Measurements from ENCODE around the gene EYA2. TPM values are rescaled to one million over a fixed set of nuclear protein-coding genes. Genes with fewer than 3 reads are reported as not detected.

The EYA2 gene
- total and polyA plus RNA-seq, 2 experiments from 2014 or later, result 1.4 to 2.0 TPM

- H3K9me2 ChIP-seq (replicated peaks; ENCODE audit: insufficient read depth), result no peaks in the 10 kb centered on the region
- H3K27ac ChIP-seq, result no peak overlapping the region
- H3K4me1 ChIP-seq (ENCODE audit: insufficient read depth), result peaks cover 6% of the 10 kb centered on the region
- no peaks in the 10 kb centered on the region for H4K20me1 ChIP-seq (ENCODE audit: insufficient read depth, poor library complexity, severe bottlenecking)
- H3K79me2 ChIP-seq, result no peaks in the 10 kb centered on the region
- no peaks in the 10 kb centered on the region for H3K36me3 ChIP-seq (replicated peaks; ENCODE audit: insufficient read depth, low read depth)
- WGBS (ENCODE audit: low lambda C conversion rate, missing lambda C conversion rate), result 74% methylated on average over 3 of the region's 3 CpGs
- H2AFZ ChIP-seq, result no peak overlapping the region
- TF ChIP-seq EZH2 (IDR thresholded peaks at IDR 0.05; ENCODE audit: borderline replicate concordance), result no peak
- no peak for TF ChIP-seq CTCF (IDR thresholded peaks at IDR 0.05; ENCODE audit: poor library complexity)
- no peak for TF ChIP-seq EZH2phosphoT487 (IDR thresholded peaks at IDR 0.05; ENCODE audit: low read depth, severe bottlenecking, unreplicated experiment)
- no peak for DNase-seq (ENCODE audit: low spot score)
- no peaks in the 10 kb centered on the region for H3K9me3 ChIP-seq (ENCODE audit: low read depth)
- H3K4me3 ChIP-seq, result no peak overlapping the region
- H3K4me2 ChIP-seq, result no peak overlapping the region
- no peaks in the 10 kb centered on the region for H3K27me3 ChIP-seq
These were observed 129.9 kb downstream of the EYA2 start for GRCh38 chr20:47024461-47024937.

GRCh38 chr20:47027042-47027441, 132.4 kb downstream of the EYA2 start:
- no peak for DNase-seq (ENCODE audit: low spot score)
- peaks cover 6% of the 10 kb centered on the region for H3K4me1 ChIP-seq (ENCODE audit: insufficient read depth)
- H3K4me2 ChIP-seq, result no peak overlapping the region
- no peaks in the 10 kb centered on the region for H3K36me3 ChIP-seq (replicated peaks; ENCODE audit: insufficient read depth, low read depth)
- no peak overlapping the region for H2AFZ ChIP-seq
- H3K4me3 ChIP-seq, result no peak overlapping the region
- 89% methylated on average over 4 of the region's 4 CpGs for WGBS (ENCODE audit: low lambda C conversion rate, missing lambda C conversion rate)
- H3K27me3 ChIP-seq, result no peaks in the 10 kb centered on the region
- H3K79me2 ChIP-seq, result no peaks in the 10 kb centered on the region
- no peaks in the 10 kb centered on the region for H3K9me2 ChIP-seq (replicated peaks; ENCODE audit: insufficient read depth)
- no peak overlapping the region for H3K27ac ChIP-seq
- no peak for TF ChIP-seq EZH2phosphoT487 (IDR thresholded peaks at IDR 0.05; ENCODE audit: low read depth, severe bottlenecking, unreplicated experiment)
- TF ChIP-seq EZH2 (IDR thresholded peaks at IDR 0.05; ENCODE audit: borderline replicate concordance), result no peak
- no peak for TF ChIP-seq CTCF (IDR thresholded peaks at IDR 0.05; ENCODE audit: poor library complexity)
- H3K9me3 ChIP-seq (ENCODE audit: low read depth), result no peaks in the 10 kb centered on the region
- H4K20me1 ChIP-seq (ENCODE audit: insufficient read depth, poor library complexity, severe bottlenecking), result no peaks in the 10 kb centered on the region

GRCh38 chr20:47027456-47027855, 132.8 kb downstream of the EYA2 start:
- no peak overlapping the region for H2AFZ ChIP-seq
- no peaks in the 10 kb centered on the region for H4K20me1 ChIP-seq (ENCODE audit: insufficient read depth, poor library complexity, severe bottlenecking)
- H3K4me3 ChIP-seq, result no peak overlapping the region
- no peaks in the 10 kb centered on the region for H3K9me3 ChIP-seq (ENCODE audit: low read depth)
- H3K79me2 ChIP-seq, result no peaks in the 10 kb centered on the region
- H3K36me3 ChIP-seq (replicated peaks; ENCODE audit: insufficient read depth, low read depth), result no peaks in the 10 kb centered on the region
- H3K4me1 ChIP-seq (ENCODE audit: insufficient read depth), result peaks cover 6% of the 10 kb centered on the region
- TF ChIP-seq EZH2 (IDR thresholded peaks at IDR 0.05; ENCODE audit: borderline replicate concordance) (no peak), EZH2phosphoT487 (IDR thresholded peaks at IDR 0.05; ENCODE audit: low read depth, severe bottlenecking, unreplicated experiment) (no peak), CTCF (IDR thresholded peaks at IDR 0.05; ENCODE audit: poor library complexity) (no peak)
- no peak overlapping the region for H3K4me2 ChIP-seq
- H3K27me3 ChIP-seq, result no peaks in the 10 kb centered on the region
- WGBS (ENCODE audit: low lambda C conversion rate, missing lambda C conversion rate), result 90% methylated on average over 3 of the region's 3 CpGs
- no peak for DNase-seq (ENCODE audit: low spot score)
- no peak overlapping the region for H3K27ac ChIP-seq
- H3K9me2 ChIP-seq (replicated peaks; ENCODE audit: insufficient read depth), result no peaks in the 10 kb centered on the region

- WGBS (ENCODE audit: low lambda C conversion rate, missing lambda C conversion rate), result 100% methylated on average over 2 of the region's 2 CpGs
- H2AFZ ChIP-seq, result no peak overlapping the region
- no peak for DNase-seq (ENCODE audit: low spot score)
These were observed 133.8 kb downstream of the EYA2 start for GRCh38 chr20:47028487-47028886.

More at GRCh38 chr20:47028487-47028886, 133.8 kb downstream of the EYA2 start:
- Histone ChIP-seq H3K9me2 (replicated peaks; ENCODE audit: insufficient read depth) (no peaks in the 10 kb centered on the region), H3K27me3 (no peaks in the 10 kb centered on the region), H3K4me2 (no peak overlapping the region), H3K79me2 (no peaks in the 10 kb centered on the region), H3K36me3 (replicated peaks; ENCODE audit: insufficient read depth, low read depth) (no peaks in the 10 kb centered on the region), H3K9me3 (ENCODE audit: low read depth) (no peaks in the 10 kb centered on the region), H3K27ac (no peak overlapping the region), H3K4me3 (no peak overlapping the region), H3K4me1 (ENCODE audit: insufficient read depth) (peaks cover 6% of the 10 kb centered on the region), H4K20me1 (ENCODE audit: insufficient read depth, poor library complexity, severe bottlenecking) (no peaks in the 10 kb centered on the region)
- TF ChIP-seq EZH2phosphoT487 (IDR thresholded peaks at IDR 0.05; ENCODE audit: low read depth, severe bottlenecking, unreplicated experiment) (no peak), EZH2 (IDR thresholded peaks at IDR 0.05; ENCODE audit: borderline replicate concordance) (no peak), CTCF (IDR thresholded peaks at IDR 0.05; ENCODE audit: poor library complexity) (no peak)

Measured in hepatocyte (in vitro differentiated cells).